Measurements from ENCODE around the gene KIAA1614.

The KIAA1614 gene

DNA sequence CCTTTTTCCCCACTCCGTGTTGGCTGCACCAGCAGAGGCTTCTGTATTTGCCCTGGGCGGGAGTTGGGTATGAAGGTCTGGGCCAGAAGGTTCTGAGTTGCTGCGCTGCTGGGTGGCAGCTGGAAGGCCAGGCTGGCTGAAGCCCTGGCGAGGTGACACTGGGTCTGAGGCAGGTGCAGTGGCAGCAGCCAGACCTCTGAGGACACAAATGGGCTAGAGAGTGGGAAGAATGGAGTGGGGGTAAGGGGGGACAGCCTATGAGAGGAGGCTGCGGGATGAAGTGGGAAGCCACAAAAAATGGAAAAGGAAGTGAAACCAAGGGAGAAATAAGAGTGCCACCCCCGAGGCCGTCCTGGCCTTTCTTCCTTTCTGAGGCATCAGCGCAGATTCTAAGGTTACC is 56.7 kb downstream of the KIAA1614 start:
- DNase-seq (ENCODE audit: low read depth) = no peak
- no peak overlapping the region for H3K4me3 ChIP-seq (ENCODE audit: low read depth, low read length)
- TF ChIP-seq, protein P1, sequence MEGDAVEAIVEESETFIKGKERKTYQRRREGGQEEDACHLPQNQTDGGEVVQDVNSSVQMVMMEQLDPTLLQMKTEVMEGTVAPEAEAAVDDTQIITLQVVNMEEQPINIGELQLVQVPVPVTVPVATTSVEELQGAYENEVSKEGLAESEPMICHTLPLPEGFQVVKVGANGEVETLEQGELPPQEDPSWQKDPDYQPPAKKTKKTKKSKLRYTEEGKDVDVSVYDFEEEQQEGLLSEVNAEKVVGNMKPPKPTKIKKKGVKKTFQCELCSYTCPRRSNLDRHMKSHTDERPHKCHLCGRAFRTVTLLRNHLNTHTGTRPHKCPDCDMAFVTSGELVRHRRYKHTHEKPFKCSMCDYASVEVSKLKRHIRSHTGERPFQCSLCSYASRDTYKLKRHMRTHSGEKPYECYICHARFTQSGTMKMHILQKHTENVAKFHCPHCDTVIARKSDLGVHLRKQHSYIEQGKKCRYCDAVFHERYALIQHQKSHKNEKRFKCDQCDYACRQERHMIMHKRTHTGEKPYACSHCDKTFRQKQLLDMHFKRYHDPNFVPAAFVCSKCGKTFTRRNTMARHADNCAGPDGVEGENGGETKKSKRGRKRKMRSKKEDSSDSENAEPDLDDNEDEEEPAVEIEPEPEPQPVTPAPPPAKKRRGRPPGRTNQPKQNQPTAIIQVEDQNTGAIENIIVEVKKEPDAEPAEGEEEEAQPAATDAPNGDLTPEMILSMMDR (IDR thresholded peaks at IDR 0.05; ENCODE audit: control insufficient read depth, extremely low read depth, insufficient read depth) = no peak

DNA sequence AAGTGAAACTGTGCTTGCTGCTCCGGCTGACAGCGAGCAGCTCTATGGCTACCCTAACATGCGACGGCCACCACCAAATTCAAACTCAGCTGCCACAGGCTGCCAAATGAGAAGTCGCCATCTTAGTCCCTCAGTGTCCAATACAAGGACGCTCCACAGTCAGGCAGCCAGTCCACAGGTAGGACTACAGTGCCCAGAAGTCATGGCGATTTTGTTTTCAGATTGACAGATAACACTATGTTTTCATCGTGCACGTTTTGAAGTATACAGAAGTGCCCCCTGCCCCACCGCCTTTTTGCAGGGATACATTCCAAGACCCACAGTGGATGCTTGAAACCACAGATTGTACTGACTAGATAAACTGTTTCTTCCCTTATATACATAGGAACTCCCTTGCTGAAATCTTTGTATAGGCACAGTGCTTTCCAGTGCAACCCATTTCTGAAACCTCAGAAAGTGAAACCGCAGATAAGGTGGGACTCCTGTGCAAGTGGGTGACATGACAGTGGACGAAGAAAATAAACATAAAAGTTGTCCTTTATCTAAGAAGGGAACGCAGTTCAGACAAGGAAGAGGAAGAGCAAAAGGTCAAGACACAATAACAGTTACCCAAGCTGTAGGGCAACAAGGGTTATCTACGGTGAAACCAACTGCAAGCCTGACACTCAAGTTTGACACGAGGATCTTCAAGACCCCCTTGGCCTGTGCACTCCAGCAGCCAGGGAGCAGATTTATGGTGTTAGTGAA is 57.8 kb downstream of the KIAA1614 start:
- DNase-seq (ENCODE audit: low read depth) = no peak
- TF ChIP-seq, protein P1 (IDR thresholded peaks at IDR 0.05; ENCODE audit: control insufficient read depth, extremely low read depth, insufficient read depth) = no peak
- no peak overlapping the region for H3K4me3 ChIP-seq (ENCODE audit: low read depth, low read length)

DNA sequence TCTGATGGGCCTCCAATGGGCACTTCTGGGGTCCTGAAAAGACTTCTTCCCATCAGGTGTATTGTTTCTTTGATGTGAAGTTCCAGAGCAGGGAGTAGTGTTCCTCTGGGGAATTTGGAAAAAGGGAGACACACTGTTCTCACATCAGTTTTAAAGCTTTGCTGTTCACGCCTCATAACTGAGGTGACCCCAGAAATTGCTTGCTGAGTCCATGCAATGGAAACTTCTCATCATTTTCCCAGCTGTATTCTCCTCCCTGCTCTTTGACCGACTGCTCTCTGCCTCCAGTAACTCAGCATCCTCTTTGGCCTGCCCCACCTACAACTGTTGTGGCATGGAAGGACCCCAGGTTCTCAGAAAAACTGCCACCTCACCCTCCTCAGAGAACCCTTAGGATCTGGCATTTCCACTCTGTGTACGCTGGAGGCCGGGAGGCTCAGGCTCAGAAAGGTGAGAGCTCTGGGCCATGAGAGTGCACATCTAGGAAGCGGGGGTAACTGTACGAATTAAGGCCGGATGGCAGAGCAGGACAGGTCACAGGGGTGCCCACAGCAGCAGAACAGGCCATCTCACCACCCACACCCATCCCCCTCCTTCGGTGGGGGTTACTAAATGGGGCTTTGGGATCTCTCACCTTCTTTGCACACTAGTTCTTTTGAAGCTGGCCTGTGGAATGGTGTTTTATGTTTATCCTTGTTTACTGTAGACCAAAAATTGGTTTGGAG is 58.7 kb downstream of the KIAA1614 start:
- no peak for DNase-seq (ENCODE audit: low read depth)
- no peak overlapping the region for H3K4me3 ChIP-seq (ENCODE audit: low read depth, low read length)
- TF ChIP-seq, protein P1 (IDR thresholded peaks at IDR 0.05; ENCODE audit: control insufficient read depth, extremely low read depth, insufficient read depth) = no peak

DNA sequence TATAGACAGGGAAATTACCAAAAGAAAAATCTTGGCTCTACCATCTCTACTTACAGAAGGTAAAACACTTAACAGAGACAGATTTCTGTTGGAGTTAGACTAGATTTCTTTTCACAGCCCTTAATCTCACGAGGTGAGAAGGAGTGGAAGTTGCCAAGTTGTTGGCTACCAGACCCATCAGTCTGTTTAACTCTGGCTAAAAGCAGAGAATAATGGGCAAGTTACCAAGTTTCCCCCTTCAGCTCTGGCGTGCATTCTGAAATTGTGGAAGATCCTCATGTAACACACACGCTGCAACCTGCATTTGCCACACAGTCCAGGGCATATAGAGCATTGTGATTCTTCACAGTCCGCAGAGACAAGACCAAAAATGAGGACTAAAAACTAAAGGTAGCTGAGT is 60.7 kb downstream of the KIAA1614 start:
- no peak for DNase-seq (ENCODE audit: low read depth)

DNA sequence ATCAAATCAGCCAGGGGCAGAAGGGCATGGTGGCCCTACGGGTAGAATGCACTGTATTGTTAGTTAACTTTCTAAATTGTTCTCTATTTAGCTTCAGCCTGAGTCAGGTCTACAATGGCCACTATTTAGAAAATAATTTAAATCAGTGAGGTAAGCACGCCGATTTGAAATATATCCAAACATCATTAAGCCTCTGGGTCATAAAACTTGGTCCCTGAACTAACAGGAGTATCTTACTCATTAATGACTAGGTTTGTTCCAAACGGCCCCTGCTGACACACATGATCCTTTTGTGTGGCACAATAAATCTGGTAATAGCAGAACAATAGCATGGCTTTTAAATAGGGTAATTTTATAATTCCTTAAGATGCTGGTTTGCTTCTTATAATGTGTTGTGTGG is 61.5 kb downstream of the KIAA1614 start:
- TF ChIP-seq, protein P1 (IDR thresholded peaks at IDR 0.05; ENCODE audit: control insufficient read depth, extremely low read depth, insufficient read depth) = no peak
- H3K4me3 ChIP-seq (ENCODE audit: low read depth, low read length) = no peak overlapping the region
- DNase-seq (ENCODE audit: low read depth) = no peak

More for the DNA sequence above, 60.7 kb downstream of the KIAA1614 start:
- H3K4me3 ChIP-seq (ENCODE audit: low read depth, low read length) = no peak overlapping the region
- TF ChIP-seq, protein P1 (IDR thresholded peaks at IDR 0.05; ENCODE audit: control insufficient read depth, extremely low read depth, insufficient read depth) = no peak

DNA sequence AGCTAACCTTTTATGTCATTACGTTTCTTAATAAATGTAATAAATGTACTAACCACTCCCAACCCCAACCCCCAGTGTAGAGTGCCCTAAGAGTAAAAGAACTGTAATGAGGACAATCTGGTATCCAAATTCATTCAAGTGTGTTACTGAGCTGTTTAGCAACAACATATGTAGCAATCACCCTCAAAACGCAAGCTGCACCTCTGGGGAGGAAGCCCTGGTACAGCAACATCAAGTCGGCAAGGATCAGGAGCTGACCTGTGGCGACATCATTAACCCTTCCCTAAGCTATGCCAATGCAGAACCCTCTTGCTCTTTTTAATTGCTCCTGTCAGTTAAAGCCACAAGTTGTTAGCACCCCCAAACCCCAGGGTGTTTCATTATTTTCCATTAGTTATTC is 62.9 kb downstream of the KIAA1614 start:
- TF ChIP-seq, protein P1 (IDR thresholded peaks at IDR 0.05; ENCODE audit: control insufficient read depth, extremely low read depth, insufficient read depth) = no peak

More for the DNA sequence above, 62.9 kb downstream of the KIAA1614 start:
- no peak for DNase-seq (ENCODE audit: low read depth)
- H3K4me3 ChIP-seq (ENCODE audit: low read depth, low read length) = no peak overlapping the region

Measured in LNCaP clone FGC (cell line).